HG02885 (cell line): ENCODE results near the gene DNAH12.
"Not testable (repeated sequence)": the region's sequence is repeated elsewhere in the genome, so short reads cannot be mapped to it uniquely, and the experiment has no call there.

ENCODE experiments used
- ATAC-seq: cut with Tn5 transposase; IDR thresholded peaks from one replicate; pipeline ENCODE4 v1.9.1; 2021; ENCODE audit warnings: mild to moderate bottlenecking; ENCODE audit not compliant: unreplicated experiment, poor library complexity

DNAH12 gene

GRCh38 chr3:57331078-57331610, 213.0 kb downstream of the DNAH12 start:
- no peak for ATAC-seq

DNA sequence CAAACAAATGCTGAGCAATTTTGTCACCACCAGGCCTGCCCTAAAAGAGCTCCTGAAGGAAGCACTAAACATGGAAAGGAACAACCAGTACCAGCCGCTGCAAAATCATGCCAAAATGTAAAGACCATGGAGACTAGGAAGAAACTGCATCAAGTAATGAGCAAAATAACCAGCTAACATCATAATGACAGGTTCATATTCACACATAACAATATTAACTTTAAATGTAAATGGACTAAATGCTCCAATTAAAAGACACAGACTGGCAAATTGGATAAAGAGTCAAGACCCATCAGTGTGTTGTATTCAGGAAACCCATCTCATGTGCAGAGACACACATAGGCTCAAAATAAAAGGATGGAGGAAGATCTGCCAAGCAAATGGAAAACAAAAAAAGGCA, 217.6 kb downstream of the DNAH12 start:
- not testable (repeated sequence) for ATAC-seq

- no peak for ATAC-seq
Observed at GRCh38 chr3:57314204-57314603, 229.9 kb downstream of the DNAH12 start.

DNA sequence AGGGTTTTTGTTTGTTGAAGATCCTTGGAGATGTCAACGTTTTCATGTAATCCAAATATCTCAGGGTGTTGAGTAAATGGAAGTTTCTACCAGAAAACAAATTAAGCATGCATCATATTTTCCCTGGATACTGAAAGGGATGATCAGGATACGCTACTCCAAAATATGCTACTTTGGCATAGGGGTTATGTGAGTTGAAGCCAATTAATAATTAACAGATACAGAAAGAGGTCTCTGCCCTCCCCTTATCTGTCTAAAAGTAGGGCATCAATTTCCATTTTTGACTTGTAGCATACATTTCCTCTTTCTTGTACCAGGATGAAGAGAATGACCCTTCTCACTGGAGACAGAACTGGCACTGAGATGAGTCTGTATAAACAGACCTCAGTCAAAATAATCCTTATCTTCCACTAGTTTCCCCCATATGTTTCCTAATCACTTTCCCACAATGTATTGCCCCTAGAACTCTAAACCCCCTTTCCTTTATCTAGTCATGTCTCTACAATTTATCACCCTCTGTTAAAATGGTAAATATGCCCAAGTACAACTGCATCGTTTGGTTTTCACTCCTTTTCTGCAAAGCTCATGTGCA, 234.3 kb downstream of the DNAH12 start:
- no peak for ATAC-seq

GRCh38 chr3:57303520-57303919, 240.6 kb downstream of the DNAH12 start:
- not testable (repeated sequence) for ATAC-seq

DNA sequence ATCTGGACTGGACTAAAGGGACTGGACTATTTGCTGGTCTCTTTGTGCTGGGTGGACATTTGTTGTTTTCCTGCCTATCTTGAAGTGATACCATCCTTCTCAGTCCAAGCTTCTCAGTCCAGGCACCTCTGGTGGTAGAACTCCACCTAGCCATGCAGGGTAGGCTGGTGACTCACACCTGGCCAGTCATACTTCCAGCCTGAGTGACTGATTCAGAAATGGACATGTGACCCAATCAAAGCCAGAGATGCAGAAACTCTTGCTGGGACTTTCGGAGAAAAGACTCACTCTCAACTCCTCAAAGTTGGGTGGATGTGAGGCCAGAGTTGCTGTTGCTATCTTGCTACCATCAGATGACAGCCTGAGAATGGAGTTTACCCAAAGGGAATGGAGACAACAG, 246.1 kb downstream of the DNAH12 start:
- ATAC-seq, result no peak

DNA sequence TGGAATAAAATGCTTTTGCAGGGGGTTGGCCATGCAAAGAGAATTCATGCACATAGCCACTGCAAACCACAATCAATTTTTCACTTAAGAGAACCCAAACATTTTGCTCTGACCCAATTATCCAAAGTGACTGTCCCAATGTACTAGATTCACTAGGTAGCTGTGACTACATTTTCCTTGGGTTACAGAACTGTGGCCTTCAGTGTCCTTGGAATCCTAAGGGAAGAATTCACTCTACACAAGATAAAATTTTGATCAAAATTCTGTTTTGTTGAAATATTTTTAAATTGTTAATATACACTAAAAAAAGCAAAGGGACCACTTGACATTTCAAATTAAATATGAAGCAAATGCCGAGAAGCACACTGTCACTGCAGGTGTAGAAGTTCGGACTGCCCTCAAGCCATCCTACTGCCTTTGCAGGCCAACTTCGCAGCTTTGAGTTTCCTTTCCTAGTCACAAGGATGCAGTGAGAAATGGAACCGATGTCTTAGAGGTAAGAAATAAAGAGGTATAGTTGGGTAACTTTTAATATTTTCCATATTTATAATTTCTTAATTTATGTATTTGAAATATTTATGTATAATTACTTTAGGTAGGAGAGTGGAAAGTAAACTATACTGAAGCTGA, 251.1 kb downstream of the DNAH12 start:
- no peak for ATAC-seq

DNA sequence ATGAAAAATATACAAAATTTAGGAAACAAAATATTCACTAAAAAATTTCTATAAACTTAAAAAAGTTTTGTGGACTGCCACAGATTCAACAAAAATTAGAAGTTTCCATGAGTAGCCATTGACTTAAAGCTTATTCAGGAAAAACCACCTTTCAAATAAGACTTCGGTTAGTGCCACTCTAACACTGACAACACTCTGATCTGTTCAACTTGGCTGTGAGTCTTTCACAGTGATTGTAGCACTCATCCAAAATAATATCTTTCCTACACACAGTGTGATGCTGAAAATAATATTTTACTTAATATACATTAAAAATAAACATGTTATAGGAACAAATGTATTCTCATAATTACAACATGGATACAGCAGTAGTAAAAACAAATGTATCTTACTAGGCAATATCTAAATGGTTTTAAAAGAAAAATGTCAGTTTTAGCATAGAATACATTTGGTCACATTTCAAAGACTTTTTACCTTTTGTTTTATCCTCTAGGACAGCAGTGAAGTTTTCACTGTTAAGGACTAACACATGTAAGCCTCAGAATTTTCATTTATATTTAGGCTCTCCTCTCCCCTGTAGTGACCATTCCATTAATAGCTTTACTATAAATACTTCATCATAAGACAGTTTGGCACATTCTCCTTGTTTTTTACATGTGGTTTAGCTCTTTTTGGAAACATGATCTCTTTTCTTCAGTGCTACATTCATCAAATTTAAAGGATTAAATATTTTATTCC, 251.8 kb downstream of the DNAH12 start, which contains the start of gene ASB14:
TSS of gene ASB14 (minus strand) at position 527 of the 738 bp plus-strand sequence. CDS start 652 bp downstream, outside the sequence.
- no peak for ATAC-seq

DNA sequence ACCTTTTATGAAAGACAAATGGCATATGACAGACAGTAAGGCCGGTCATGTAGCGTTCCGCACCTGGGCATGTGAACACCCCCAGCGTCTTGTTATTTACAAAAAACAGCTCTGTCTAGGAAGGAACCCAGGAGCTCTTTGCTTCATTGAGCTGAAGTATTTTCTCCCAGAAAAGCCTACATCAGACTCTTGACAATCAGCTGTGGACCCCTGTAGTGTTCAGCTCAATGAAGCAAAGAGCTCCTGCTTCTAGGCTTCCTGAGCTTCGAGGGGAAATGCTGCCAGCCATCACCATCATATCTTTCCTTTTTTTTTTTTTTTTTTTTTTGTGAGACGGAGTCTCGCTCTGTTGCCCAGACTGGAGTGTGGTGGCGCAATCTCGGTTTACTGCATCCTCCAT, 255.7 kb downstream of the DNAH12 start:
- ATAC-seq, result no peak

DNA sequence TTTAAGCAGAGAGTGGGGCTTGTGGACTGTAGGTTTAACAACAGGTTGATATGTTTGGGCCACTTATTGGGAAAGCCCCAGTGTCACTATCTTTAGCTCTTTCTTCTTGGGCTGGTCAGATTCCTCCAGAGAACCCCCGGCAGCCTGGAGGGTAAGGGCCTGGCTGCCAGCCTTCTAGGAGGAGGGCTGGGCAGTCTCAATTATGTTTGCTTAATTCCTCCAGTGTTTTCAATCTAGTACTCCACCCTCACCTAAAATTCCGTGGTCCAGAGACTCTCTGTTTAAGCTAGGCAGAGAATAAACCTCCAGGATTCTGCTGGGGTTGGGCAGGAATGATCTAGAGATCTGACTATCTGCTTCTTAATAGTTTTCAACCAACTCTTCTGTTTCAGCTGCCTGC, 256.9 kb downstream of the DNAH12 start:
- ATAC-seq, result no peak

- no peak for ATAC-seq
Observed at GRCh38 chr3:57283334-57283733, 260.8 kb downstream of the DNAH12 start.

GRCh38 chr3:57281715-57282114, 262.4 kb downstream of the DNAH12 start:
- no peak for ATAC-seq

GRCh38 chr3:57279685-57280084, 264.5 kb downstream of the DNAH12 start:
- no peak for ATAC-seq

DNA sequence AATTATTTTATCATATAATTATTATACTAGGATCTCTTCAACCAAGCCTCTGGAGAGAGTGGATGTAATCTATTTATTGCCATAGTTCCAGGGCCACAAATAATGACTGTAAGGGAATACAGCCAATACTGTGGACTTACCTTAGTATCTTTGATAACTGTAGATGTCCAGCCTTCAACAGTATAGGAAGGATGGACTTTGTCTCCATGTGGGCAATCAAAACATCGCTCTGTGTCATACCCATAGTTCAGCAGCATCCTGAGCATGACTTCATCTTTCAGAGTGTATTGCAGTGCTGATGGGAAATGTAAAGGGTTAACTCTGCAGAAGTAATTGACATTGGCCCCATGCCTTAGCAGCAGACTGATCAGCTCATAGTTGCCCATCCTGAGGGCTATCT, 265.9 kb downstream of the DNAH12 start:
- ATAC-seq, result no peak

DNA sequence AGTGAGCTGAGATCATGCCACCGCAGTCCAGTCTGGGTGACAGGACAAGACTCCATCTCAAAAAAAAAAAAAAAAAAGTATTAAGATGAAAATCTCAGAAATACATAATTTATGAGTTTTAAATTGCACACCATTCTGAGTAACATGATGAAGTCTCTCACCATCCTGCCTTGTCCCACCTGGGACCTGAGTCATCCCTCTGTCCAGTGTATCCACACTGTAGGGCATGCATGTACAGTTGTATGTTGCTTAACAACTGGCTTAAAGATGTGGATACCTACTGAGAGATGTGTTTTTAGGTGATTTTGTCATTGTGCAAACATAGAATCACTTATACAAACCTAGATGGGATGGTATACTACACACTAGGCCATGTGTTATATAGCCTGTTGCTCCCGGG, 268.8 kb downstream of the DNAH12 start:
- no peak for ATAC-seq

DNA sequence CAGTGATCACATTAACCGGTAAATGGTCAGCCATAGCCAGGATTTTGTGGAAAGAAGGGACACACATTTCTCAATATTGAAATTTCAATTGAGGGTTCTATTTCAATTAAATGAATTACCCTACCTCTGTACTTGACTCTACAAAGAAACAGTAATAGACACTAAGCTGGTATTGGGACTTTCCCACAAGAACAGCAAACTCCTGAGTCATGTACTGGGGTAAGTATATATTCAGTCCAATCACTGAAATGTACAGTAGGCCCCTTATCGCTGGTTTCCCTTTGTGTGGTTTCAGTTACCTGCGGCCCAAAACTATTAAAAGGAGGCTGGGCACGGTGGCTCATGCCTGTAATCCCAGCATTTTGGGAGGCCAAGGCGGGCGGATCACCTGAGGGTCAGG, 269.3 kb downstream of the DNAH12 start:
- no peak for ATAC-seq

DNA sequence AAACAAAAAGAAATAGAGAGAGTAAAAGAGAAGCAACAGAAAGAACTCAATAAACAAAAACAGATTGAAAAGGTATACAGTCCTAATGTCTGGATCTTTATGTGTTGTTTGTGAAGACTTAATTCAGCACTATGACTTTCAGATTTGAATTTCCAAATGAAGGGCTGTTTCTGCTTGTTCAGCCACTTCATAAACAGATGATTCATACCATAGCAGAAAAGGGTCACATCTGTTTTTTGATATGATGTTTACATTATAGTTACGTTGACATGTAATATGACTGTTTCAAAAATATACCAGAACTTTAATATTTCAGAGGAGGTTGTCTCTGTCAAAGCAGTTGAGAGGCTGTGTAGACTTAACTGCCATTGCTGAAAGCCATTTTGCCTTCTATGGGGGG, 275.7 kb downstream of the DNAH12 start:
- ATAC-seq, result no peak

GRCh38 chr3:57261929-57262328, 282.2 kb downstream of the DNAH12 start:
- ATAC-seq, result no peak

DNA sequence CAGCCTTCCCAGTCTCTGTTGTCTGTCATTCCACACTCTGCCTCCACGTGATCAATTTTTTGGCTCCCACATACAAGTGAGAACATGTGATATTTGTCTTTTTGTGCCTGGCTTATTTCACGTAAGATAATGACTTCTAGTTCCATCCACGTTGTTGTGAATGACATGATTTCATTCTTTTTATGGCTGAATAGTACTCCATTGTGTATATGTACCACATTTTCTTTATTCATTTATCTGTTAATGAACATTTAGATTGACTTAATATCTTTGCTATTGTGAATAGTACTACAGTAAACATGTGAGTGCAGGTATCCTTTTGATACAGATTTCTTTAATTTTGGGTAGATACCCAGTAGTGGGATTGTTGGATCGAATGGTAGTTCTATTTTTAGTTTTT, 283.0 kb downstream of the DNAH12 start:
- no peak for ATAC-seq

DNA sequence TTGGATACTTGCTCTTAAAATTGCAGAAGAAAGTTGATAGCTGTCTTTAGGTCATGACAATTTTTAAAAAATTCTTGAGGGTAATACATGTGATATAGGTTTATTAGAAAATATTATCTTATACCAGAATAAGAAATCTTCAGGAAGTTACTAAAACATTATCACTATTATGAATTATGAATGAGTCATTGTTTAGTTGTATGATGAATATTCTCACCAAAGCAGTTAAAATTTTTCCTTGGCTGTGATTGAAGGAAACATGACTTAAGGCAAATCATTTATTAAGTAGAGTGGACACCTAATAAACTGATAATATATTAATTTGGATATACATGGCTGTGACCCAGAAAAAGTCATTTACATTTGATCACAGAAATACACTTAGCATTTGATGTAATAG, 286.5 kb downstream of the DNAH12 start:
- no peak for ATAC-seq

DNA sequence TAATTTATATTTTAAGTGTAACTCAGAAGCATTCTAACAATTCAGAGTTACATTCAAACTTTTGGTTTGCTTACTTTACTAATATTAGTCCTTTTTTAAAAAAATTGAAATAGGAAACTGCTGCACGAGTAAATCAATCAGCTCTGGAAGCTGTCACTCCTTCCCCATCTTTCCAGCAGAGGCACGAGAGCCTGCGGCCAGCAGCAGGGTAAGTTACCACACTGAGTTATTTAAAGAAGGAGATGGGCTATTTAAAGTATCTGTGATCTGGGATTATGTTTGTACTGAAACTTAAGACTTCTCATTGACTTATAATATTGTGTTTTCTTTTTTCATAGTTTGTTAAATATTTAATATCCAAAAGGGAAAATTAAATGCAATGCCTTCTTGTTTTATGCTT, 287.3 kb downstream of the DNAH12 start:
- ATAC-seq, result no peak
